Endothelial cell of umbilical vein (primary cell): ENCODE results near the gene DMXL2. TPM values are rescaled to one million over a fixed set of nuclear protein-coding genes. Genes with fewer than 3 reads are reported as not detected.

Source experiments
- BruUV-seq: library from RNA; stranded (reverse); fragments of 400-500 nt; replicated peaks from 2 replicates; lab custom pipeline; 2021; lab: Mats Ljungman, UMichigan
- CTCF ChIA-PET: fragments of 300-600, 350-600 bp; sonication (Branson Sonifier 250); formaldehyde crosslinking; loops from one replicate; lab custom pipeline; 2021; ENCODE audit warnings: antibody characterized with exemption, inconsistent platforms; lab: Charles Lee
- POLR2A ChIA-PET: fragments of 300-600, 350-600 bp; sonication (Branson Sonifier 250); formaldehyde crosslinking; loops from one replicate; lab custom pipeline; 2021; ENCODE audit warnings: antibody characterized with exemption, inconsistent platforms; lab: Charles Lee
- DNase-seq: peaks from one replicate; pipeline ENCODE4 v3.0.0-alpha.2; 2011; ENCODE audit warnings: low read depth, low spot score
- FAIRE-seq: peaks from 2 replicates; lab custom pipeline; 2011; peaks lifted over from hg19 to GRCh38; lab: Jason Lieb, UNC
- H2AFZ ChIP-seq: 2 replicates; pipeline ENCODE4 v1.6.0; 2012; ENCODE audit warnings: low read depth, low read length, control low read depth, inconsistent platforms
- H3K27ac ChIP-seq: 2 replicates; pipeline ENCODE4 v1.5.1; 2011; ENCODE audit warnings: low read depth, mild to moderate bottlenecking, control low read depth, low read length, moderate library complexity; ENCODE audit not compliant: insufficient read depth
- H3K27me3 ChIP-seq, 2 experiments: 2 replicates each; pipeline versions ENCODE4 v1.6.0 to v1.6.1; 2011; ENCODE audit warnings: low read length in 2 of 2, mixed read lengths in 1 of 2; ENCODE audit not compliant: control insufficient read depth in 2 of 2, insufficient read depth in 2 of 2
- H3K36me3 ChIP-seq, 2 experiments: 2 replicates in 1 of 2; 3 replicates in 1 of 2; pipeline ENCODE4 v1.5.1; 2011; ENCODE audit warnings: low read length in 2 of 2, mild to moderate bottlenecking in 1 of 2, moderate library complexity in 1 of 2; ENCODE audit not compliant: control insufficient read depth in 2 of 2, insufficient read depth in 2 of 2; ENCODE audit errors: extremely low read depth in 1 of 2
- H3K4me1 ChIP-seq: 3 replicates; pipeline ENCODE4 v1.5.1; 2011; ENCODE audit warnings: mild to moderate bottlenecking, low read length; ENCODE audit not compliant: control insufficient read depth, insufficient read depth; ENCODE audit errors: extremely low read depth
- H3K4me2 ChIP-seq: 2 replicates; pipeline ENCODE4 v1.6.1; 2011; ENCODE audit warnings: low read length, control low read depth, mixed read lengths; ENCODE audit not compliant: insufficient read depth
- H3K4me3 ChIP-seq, 3 experiments: fragments of 200-600 bp in 1 of 3; sonication (generic), shearing (Covaris generic) in 1 of 3; replicated peaks in 1 of 3; 2 replicates each; pipeline ENCODE4 v1.5.1; 2011 to 2016; ENCODE audit warnings: control low read depth in 3 of 3, low read length in 3 of 3, mild to moderate bottlenecking in 2 of 3, inconsistent platforms in 1 of 3, low read depth in 1 of 3, moderate library complexity in 1 of 3; ENCODE audit not compliant: insufficient read depth in 1 of 3
- H3K79me2 ChIP-seq: 2 replicates; pipeline ENCODE4 v1.6.0; 2012; ENCODE audit warnings: low read length, inconsistent platforms; ENCODE audit not compliant: control insufficient read depth, insufficient read depth
- H3K9ac ChIP-seq: replicated peaks from 2 replicates; pipeline ENCODE3; 2011; ENCODE audit warnings: low read length, control low read depth; ENCODE audit not compliant: insufficient read depth; ENCODE audit errors: extremely low read depth
- H3K9me1 ChIP-seq: replicated peaks from 3 replicates; pipeline ENCODE4 v1.6.0; 2011; ENCODE audit warnings: mild to moderate bottlenecking, low read length; ENCODE audit not compliant: control insufficient read depth, insufficient read depth; ENCODE audit errors: extremely low read depth
- H3K9me3 ChIP-seq: replicated peaks from 2 replicates; pipeline ENCODE4 v1.5.1; 2012; ENCODE audit warnings: low read length, inconsistent platforms; ENCODE audit not compliant: control insufficient read depth, insufficient read depth
- H4K20me1 ChIP-seq: replicated peaks from 2 replicates; pipeline ENCODE3; 2011; ENCODE audit warnings: mild to moderate bottlenecking, low read length; ENCODE audit not compliant: control insufficient read depth, insufficient read depth; ENCODE audit errors: extremely low read depth
- EZH2 ChIP-seq: IDR thresholded peaks from 2 replicates; pipeline ENCODE4 v1.6.1; 2012; ENCODE audit warnings: borderline replicate concordance, low read depth, mild to moderate bottlenecking, moderate library complexity, low read length, inconsistent platforms; ENCODE audit not compliant: severe bottlenecking
- FOS ChIP-seq: IDR thresholded peaks from 2 replicates; pipeline ENCODE4 v1.6.1; 2011; ENCODE audit warnings: mild to moderate bottlenecking, low read length, moderate library complexity, borderline replicate concordance; ENCODE audit not compliant: insufficient read depth
- GATA2 ChIP-seq: IDR thresholded peaks from 2 replicates; pipeline ENCODE4 v1.7.0; 2011; ENCODE audit warnings: low read depth, mild to moderate bottlenecking, moderate library complexity, mixed read lengths, low read length; ENCODE audit not compliant: insufficient read length, insufficient read depth
- JUN ChIP-seq: IDR thresholded peaks from 2 replicates; pipeline ENCODE4 v1.6.1; 2011; ENCODE audit warnings: borderline replicate concordance, low read depth; ENCODE audit not compliant: insufficient read length, insufficient read depth
- MAX ChIP-seq: IDR thresholded peaks from 2 replicates; pipeline ENCODE4 v1.6.1; 2011; ENCODE audit not compliant: insufficient read depth, insufficient read length
- MYC ChIP-seq: IDR thresholded peaks from one replicate; pipeline ENCODE4 v1.6.1; 2011; ENCODE audit warnings: mild to moderate bottlenecking, low read depth, low read length
- POLR2A ChIP-seq: IDR thresholded peaks from 2 replicates; pipeline ENCODE4 v1.6.1; 2012; ENCODE audit warnings: low read depth, mild to moderate bottlenecking, control low read depth, low read length
- POLR2AphosphoS5 ChIP-seq: IDR thresholded peaks from 2 replicates; pipeline ENCODE4 v1.6.1; 2012; ENCODE audit warnings: low read depth, mild to moderate bottlenecking, control low read depth, low read length, moderate library complexity; ENCODE audit not compliant: insufficient read depth
- dilution Hi-C: fragments of 300-500 bp; cut with MboI; formaldehyde crosslinking; loops from one replicate; pipeline ENCODE4 v1.15.0; 2019; ENCODE audit warnings: low sequenced_read_pairs; ENCODE audit not compliant: extremely low pct_ligation_motif_present
- intact Hi-C: fragments of 100-400 bp; cut with micrococcal nuclease; formaldehyde crosslinking; loops from one replicate; pipeline ENCODE4 v1.10.0; 2022
- polyA plus RNA-seq, 4 experiments: library from polyadenylated mRNA; depleted of rRNA in 3 of 4; stranded (reverse) in 3 of 4; unstranded in 1 of 4; fragments of >200 nt; gene quantifications; 2 replicates each; pipeline versions ENCODE4 v1.2.1 to v1.2.3, GENCODE V29; 2011 to 2012; ENCODE audit warnings: missing spikeins in 1 of 4
- total RNA-seq: library from RNA; stranded (reverse); gene quantifications from 2 replicates; pipeline ENCODE4 v1.2.3, GENCODE V29; 2021
- TF ChIP-seq, protein P1 (sequence below), 2 donors: IDR thresholded peaks; 1 replicate in 1 of 2; 2 replicates in 1 of 2; pipeline ENCODE4 v1.5.1; 2011; ENCODE audit warnings: low read length in 2 of 2, mild to moderate bottlenecking in 2 of 2, moderate library complexity in 2 of 2, control low read depth in 1 of 2, inconsistent platforms in 1 of 2, low read depth in 1 of 2; ENCODE audit not compliant: insufficient read depth in 1 of 2; ENCODE audit errors: extremely low read depth in 1 of 2

The DMXL2 gene
- total and polyA plus RNA-seq, 2 donors (not counting 3 experiments of a cell fraction or from before 2014, with no cell fraction given), result 6.3 to 10.8 TPM

GRCh38 chr15:51547656-51548055, 74.9 kb downstream of the DMXL2 start:
- POLR2A ChIA-PET, result no interaction called here

More at GRCh38 chr15:51547656-51548055, 74.9 kb downstream of the DMXL2 start:
- no peaks in the 10 kb centered on the region for H4K20me1 ChIP-seq
- H3K9me1 ChIP-seq, result no peaks in the 10 kb centered on the region
- intact Hi-C loops (no loop called here), dilution Hi-C loops (no loop called here)
- no peak for FAIRE-seq
- H3K36me3 ChIP-seq, result no peaks in the 10 kb centered on the region
- no peak overlapping the region for H2AFZ ChIP-seq
- CTCF ChIA-PET, result interaction anchor here (1.5 to 2.8 kb wide), 3 partner anchors 11 to 102 kb away, joined by 4 to 29 read pairs (median 6); no protein-coding TSS in a partner anchor
- H3K27ac ChIP-seq, result no peak overlapping the region
- H3K9ac ChIP-seq, result no peak overlapping the region
- no peaks in the 10 kb centered on the region for H3K9me3 ChIP-seq
- no peak overlapping the region for H3K4me3 ChIP-seq
- TF ChIP-seq MAX (no peak), EZH2 (no peak), POLR2A (no peak), JUN (no peak), MYC (no peak), FOS (no peak), GATA2 (no peak), POLR2AphosphoS5 (no peak)
- TF ChIP-seq, protein P1, sequence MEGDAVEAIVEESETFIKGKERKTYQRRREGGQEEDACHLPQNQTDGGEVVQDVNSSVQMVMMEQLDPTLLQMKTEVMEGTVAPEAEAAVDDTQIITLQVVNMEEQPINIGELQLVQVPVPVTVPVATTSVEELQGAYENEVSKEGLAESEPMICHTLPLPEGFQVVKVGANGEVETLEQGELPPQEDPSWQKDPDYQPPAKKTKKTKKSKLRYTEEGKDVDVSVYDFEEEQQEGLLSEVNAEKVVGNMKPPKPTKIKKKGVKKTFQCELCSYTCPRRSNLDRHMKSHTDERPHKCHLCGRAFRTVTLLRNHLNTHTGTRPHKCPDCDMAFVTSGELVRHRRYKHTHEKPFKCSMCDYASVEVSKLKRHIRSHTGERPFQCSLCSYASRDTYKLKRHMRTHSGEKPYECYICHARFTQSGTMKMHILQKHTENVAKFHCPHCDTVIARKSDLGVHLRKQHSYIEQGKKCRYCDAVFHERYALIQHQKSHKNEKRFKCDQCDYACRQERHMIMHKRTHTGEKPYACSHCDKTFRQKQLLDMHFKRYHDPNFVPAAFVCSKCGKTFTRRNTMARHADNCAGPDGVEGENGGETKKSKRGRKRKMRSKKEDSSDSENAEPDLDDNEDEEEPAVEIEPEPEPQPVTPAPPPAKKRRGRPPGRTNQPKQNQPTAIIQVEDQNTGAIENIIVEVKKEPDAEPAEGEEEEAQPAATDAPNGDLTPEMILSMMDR (IDR thresholded peaks at IDR 0.05; ENCODE audit: extremely low read depth in 1 of 2, insufficient read depth in 1 of 2, low read depth in 1 of 2, low read length in 2 of 2), result no peak
- no peaks in the 10 kb centered on the region for H3K79me2 ChIP-seq
- no peak for DNase-seq
- no peak overlapping the region for H3K4me2 ChIP-seq
- no peaks in the 10 kb centered on the region for H3K27me3 ChIP-seq
- no TSS peak for BruUV-seq
- no peaks in the 10 kb centered on the region for H3K4me1 ChIP-seq
